SKM-1 treated with dmso at 0.1 percent for 144 hours (cell line): ENCODE results near the gene TRIM13.
"Not testable (repeated sequence)": the region's sequence is repeated elsewhere in the genome, so short reads cannot be mapped to it uniquely, and the experiment has no call there.

Experiments used
- DNase-seq: peaks from one replicate; lab custom pipeline; 2025; ENCODE audit not compliant: unreplicated experiment; lab: John Stamatoyannopoulos, UW

Gene TRIM13, protein sequence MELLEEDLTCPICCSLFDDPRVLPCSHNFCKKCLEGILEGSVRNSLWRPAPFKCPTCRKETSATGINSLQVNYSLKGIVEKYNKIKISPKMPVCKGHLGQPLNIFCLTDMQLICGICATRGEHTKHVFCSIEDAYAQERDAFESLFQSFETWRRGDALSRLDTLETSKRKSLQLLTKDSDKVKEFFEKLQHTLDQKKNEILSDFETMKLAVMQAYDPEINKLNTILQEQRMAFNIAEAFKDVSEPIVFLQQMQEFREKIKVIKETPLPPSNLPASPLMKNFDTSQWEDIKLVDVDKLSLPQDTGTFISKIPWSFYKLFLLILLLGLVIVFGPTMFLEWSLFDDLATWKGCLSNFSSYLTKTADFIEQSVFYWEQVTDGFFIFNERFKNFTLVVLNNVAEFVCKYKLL

DNA sequence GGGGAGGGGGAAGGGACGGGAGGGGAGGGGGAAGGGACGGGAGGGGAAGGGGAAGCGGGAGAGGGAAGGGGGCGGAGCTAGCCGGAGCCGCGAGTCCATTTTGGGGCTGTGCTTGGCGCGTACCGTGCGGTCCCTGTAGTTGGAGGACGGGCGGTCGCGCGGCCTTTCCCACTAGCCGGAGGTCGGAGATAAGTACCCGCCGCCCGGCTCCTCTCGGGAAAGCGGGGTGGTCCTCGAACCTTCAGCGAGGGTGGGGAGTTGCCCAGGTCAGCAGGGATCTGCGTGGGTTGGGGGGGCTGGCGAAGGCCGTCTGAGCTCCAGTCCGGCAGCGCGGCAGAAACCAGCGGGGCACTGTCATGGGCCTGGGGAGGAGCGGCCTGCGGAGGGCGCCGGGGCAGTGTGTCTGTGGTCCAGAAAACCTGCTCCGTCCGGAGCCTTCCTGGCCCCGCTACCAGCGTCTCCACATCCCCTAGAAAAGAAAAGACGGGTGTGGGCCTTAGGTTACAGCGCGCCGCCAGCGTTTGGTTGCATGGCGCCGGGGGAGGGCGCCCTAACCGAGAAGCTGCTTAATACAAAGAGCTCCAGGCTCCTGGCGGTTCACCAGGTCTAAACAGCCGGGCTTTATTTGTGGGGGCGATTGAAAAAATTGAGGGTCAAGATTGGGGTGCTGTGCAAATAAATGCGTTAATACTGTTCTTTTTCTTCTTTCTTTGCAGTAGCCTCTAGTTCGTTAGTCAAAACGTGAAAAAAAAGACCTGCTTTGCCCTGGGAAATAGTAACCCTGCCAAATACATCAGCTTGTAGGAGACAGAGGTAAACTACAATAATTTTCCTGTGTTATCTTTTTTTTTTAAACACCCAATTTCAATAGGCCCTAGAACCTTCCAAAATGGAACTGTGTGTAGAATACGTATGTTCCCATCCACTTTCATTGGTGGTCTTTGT lies at the start of gene TRIM13:
TRIM13 (plus strand) TSS at position 92 of the 945 bp plus-strand sequence. CDS start 14,899 bp downstream, outside the sequence.
- DNase-seq: peak; percentile 87

DNA sequence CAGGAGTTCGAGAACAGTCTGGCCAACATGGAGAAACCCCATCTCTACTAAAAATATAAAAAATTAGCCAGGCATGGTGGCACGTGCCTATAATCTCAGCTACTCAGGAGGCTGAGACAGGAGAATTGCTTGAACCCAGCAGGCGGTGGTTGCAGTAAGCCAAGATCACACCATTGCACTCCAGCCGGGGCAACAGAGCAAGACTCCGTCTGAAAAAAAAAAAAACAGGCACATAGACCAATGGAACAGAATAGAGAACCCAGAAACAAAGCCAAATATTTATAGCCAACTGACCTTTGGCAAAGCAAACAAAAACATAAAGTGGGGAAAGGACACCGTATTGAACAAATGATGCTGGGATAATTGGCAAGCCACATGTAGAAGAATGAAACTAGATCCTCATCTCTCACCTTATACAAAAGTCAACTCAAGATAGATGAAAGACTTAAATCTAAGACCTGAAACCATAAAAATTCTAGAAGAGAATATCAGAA lies 48.0 kb upstream of the TRIM13 start:
- not testable (repeated sequence) for DNase-seq

DNA sequence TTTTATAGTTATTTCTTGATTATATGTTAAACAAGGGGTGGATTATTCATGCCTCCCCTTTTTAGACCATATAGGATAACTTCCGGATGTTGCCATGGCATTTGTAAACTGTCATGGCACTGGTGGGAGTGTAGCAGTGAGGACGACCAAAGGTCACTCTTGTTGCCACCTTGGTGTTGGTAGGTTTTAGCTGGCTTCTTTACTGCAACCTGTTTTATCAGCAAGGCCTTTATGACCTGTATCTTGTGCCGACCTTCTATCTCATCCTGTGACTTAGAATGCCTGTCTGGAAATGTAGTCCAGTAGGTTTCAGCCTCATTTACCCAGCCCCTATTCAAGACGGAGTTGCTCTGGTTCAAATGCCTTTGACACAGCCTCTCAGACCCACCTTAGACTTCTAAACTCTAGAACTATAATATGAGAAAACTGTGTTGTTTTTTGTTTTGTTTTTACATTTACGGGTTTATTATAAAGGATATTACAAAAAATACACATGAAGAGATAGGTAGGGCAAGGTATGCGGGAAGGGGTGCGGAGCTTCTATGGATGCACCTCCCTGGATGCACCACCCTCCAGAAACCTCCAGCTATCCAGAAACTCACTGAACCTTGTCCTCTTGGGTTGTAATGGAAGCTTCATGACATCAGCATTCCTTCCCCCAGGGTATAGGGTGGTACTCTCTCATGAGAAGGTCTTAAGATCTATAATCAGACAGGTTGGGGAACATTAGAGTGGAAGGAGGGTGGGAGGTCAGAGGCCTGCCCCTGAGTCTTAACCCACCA lies 44.9 kb upstream of the TRIM13 start:
- no peak for DNase-seq

GRCh38 chr13:49953560-49953959 lies 43.3 kb upstream of the TRIM13 start:
- no peak for DNase-seq

DNA sequence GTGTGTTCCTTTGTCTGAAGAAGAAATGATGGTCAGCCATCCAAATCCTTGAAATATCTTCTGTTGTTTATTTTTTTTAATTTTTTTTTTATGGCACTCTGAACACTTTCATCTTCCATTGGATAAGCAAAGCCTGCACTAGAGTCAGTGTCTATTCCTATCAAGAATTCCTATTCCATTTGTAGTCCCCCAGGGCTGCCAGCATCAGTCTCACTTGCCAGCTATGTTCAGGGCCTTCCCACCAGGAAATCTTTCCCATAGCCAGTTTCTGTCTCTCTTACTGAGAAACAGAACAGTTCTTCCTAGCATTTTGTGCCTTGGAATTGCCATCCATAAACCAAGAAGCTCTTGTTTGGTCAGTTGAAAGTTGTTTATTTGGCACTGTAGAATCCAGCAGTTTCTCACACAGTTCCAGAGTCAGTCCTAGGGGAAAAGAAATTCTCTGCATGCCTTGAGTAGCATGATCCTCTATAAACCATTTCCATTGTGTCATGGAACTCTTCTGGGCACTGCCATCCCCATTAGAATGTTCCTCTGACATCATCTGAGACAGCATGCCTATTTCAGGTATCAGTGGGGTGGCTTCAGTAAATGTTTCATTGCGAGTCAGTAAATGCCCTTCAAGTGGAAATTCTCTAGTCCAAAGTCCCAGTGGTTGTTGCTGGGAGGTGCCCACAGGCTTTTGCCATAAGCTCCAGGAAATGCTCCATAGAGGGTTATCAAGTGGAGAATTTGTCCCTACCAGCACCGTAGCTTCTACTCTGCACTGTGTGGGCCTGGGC lies 42.0 kb upstream of the TRIM13 start:
- DNase-seq: no peak

DNA sequence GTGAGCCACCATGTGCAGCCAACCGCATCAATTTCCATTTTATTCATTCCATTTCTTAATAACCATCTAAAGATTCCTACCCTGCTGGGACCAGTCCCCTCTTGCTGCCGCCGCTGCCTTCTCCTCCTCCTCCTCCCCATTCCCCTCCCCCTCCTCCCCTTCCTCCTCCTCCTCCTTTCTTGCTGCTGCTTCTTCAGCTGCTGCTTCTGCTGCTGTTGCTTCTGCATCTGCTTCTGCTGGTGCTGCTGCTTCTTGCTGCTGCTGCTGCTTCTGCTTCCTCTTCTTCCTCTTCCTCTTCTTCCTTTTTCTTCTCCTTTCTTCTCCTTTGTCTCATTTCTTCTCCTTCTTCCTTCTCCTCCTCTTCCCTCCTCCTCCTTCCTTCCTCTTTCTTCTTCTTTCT lies 40.7 kb upstream of the TRIM13 start:
- DNase-seq: peak; percentile 24

GRCh38 chr13:49958321-49958720 lies 38.5 kb upstream of the TRIM13 start:
- no peak for DNase-seq

DNA sequence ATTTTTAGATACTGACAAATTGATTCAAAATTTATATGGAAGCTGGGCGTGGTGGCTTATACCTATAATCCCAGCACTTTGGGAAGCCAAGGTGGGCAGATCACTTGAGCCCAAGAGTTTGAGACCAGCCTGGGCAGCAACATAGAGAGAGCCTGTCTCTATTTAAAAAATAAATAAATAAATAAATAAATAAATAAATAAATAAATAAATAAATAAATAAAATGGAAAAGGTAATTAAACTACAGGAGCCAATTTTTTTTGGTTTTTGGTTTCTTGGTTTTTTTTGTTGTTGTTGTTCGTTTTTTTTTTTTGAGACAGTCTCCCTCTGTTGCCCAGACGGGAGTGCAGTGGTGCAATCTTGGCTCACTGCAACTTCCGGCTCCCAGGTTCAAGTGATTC lies 29.4 kb upstream of the TRIM13 start:
- no peak for DNase-seq

GRCh38 chr13:49972709-49973108 lies 24.1 kb upstream of the TRIM13 start:
- DNase-seq: no peak

- no peak for DNase-seq
Observed at GRCh38 chr13:49975826-49976225, 21.0 kb upstream of the TRIM13 start.

DNA sequence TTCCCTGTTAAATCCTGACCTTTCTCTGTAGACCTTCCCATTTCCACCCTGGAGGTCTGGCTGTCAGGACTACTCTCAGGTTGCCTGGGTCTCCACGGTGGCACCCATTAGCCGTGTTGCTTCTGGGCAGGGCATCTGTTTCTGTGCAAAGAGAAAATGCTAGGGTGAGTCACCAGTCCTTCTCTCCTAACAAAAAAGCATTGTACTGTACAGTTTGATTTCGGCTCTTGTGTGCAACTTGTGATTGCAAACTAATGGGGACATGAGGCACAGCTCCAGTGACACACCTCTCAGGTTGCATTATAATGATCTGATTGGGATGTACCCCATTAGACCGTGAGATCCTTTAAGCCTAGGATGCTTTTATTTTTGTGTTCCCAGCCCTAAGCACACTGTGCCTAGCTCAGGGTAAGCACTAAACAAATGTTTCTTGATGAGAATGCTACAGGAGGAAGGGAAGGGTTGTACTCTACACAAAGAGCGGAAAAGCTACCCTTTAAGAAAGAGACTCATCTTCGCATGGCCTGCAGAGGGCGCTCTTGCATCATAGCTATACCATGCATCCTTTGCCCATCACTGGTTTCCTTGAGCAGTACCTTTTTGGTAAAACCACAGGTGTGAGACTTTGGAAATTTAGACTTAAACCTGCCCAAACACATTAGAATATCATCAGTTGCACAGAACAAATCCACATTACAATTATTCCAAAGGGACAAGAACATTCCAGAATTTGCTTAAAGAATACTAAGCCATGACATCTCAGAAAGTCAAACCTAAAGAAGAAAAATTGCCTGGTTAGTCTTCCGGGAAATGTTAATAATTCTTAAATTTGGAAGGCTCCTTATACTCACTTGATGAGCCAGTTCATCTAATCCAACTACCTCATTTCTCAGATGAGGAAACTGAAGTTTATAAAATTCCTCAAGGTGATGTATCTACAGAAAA lies 20.3 kb upstream of the TRIM13 start:
- peak; percentile 79 for DNase-seq

DNA sequence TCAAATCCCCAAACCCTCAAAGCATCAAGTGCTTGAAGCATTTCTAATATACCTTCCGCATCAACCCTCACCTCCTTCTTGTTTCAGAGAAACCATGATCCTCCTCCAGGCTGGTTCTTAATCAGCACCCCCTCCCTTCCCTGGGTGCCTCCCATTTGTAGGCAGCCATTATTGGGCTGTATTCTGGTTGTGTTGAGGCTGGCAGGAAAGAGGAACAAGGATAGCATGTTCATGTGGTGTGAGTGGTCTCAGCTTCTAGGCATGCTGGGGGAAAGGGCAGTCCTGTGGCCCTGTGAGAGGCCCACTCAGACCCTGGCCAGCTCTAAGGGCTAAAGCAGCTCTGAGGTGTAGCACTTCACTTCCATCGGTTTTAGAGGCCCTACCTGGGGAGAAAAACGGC lies 18.9 kb upstream of the TRIM13 start:
- no peak for DNase-seq

GRCh38 chr13:49980266-49980665 lies 16.6 kb upstream of the TRIM13 start:
- DNase-seq: no peak

DNA sequence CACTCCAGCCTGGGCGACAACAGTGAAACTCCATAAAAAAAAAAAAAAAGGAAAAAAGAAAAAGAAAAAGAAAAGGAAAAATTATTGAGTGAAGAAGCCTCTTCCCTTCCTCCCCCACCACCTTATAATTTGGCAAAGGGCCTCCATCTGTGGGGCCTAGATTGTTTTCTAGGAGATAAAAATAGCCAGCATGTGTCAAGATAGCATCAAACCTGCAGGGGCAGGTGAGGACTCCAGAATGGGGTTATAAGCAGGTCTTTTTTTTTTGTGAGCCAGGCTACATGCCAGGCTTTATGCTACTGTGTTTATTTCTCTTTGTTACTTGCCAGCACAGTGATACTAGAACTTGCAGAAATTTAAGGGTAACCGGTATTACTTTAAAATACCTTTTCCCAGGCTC lies 11.7 kb upstream of the TRIM13 start:
- DNase-seq: no peak

DNA sequence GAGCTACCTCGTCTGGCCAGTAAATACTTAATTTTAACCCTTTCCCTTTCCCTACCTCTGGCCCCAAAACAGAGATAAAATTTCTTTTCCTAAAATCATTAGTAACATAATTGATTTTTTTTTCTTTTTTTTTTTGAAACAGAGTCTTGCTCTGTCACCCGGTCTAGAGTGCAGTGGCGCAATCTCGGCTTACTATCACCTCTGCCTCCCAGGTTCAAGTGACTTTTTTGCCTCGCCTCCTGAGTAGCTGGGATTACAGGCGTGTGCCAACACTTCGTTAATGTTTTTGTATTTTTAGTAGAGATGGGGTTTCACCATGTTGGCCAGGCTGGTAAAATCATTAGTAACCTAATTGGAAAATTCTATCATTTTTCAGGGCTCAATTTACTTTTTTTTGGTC lies 10.4 kb upstream of the TRIM13 start:
- no peak for DNase-seq

- not testable (repeated sequence) for DNase-seq
Observed at GRCh38 chr13:49990612-49991011, 6.2 kb upstream of the TRIM13 start.

DNA sequence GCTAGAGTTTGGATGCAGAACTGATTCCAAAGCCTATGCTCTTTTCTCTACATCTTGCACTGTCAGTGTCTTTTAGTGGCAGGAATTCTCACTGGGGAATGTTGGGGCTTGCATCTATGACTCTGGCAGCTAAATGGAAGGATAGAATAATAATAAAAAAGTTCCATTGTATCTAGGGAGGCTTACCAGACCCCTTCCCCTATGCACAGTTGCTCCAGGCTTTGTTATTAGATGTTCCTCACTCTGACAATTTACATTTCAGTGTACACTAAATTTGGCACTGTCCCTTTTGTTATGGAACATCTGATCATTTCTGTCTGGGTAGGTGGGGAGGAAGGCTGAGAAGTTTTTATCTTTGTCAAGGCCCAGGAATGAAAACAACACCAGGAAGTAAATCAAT lies 3.7 kb upstream of the TRIM13 start:
- no peak for DNase-seq

GRCh38 chr13:49993666-49994065 lies 3.2 kb upstream of the TRIM13 start:
- no peak for DNase-seq

DNA sequence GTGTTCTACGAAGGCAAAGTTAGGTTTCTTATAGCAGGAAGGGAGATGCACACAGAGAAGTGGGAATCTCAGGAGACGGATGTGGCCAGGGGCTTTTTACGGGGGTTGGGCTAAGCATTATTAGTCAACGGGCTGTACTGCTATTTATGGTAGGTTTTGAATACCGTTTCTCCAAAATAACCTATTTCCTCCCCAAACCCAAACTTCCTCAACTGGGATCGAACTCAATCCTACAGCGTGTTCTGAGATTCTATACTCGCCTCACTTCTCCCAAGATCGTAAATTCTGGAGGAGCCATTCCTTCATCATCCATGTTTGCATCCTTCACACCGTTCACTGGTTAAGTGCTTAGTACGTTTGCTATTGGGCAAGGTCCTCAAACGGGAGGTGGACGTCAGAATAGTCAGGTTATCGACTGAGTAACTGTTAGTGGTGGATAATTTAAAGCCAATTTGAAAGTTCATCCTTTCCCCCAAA lies 1.2 kb upstream of the TRIM13 start:
- peak; percentile 42 for DNase-seq
